IMR-90 (cell line): ENCODE results near the gene DNM3. TPM values are rescaled to one million over a fixed set of nuclear protein-coding genes. Genes with fewer than 3 reads are reported as not detected.

Experiments used
- ATAC-seq: fragments of 200-7000 bp; cut with Tn5 transposase; 2 replicates; pipeline ENCODE4 v1.9.1; 2020; ENCODE audit warnings: low read depth, mild to moderate bottlenecking, moderate library complexity
- BruUV-seq: library from RNA; stranded (reverse); fragments of 400-500 nt; replicated peaks from 2 replicates; lab custom pipeline; 2021; lab: Mats Ljungman, UMichigan
- CTCF ChIA-PET: fragments of 300-600 bp; formaldehyde crosslinking; extraction: SDS; loops from one replicate; lab custom pipeline; 2021; ENCODE audit warnings: antibody characterized with exemption; lab: Yijun Ruan, JAX
- POLR2A ChIA-PET: fragments of 300-600 bp; sonication (Branson Sonifier 250); formaldehyde crosslinking; loops from one replicate; lab custom pipeline; 2022; ENCODE audit warnings: antibody characterized with exemption; ENCODE audit not compliant: unreplicated experiment; lab: Charles Lee
- DNase-seq: peaks from one replicate; pipeline ENCODE4 v3.0.0; 2013
- H2AFZ ChIP-seq: replicated peaks from 2 replicates; pipeline ENCODE3; 2013; ENCODE audit warnings: low read length, mild to moderate bottlenecking; ENCODE audit not compliant: poor library complexity
- H2AK5ac ChIP-seq: 2 replicates; pipeline ENCODE4 v1.6.1; 2013; ENCODE audit warnings: low read depth, low read length, inconsistent platforms
- H2AK9ac ChIP-seq: replicated peaks from 2 replicates; pipeline ENCODE3; 2013; ENCODE audit warnings: mild to moderate bottlenecking, low read depth, low read length, moderate library complexity; ENCODE audit not compliant: poor library complexity
- H2BK120ac ChIP-seq: 2 replicates; pipeline ENCODE4 v1.6.1; 2013; ENCODE audit warnings: low read depth, low read length, inconsistent platforms
- H2BK15ac ChIP-seq: 3 replicates; pipeline ENCODE4 v1.6.1; 2013; ENCODE audit warnings: low read depth, low read length, inconsistent platforms
- H2BK20ac ChIP-seq: 2 replicates; pipeline ENCODE4 v1.6.1; 2013; ENCODE audit warnings: low read depth, mild to moderate bottlenecking, inconsistent platforms, low read length, moderate library complexity
- H2BK5ac ChIP-seq: 2 replicates; pipeline ENCODE4 v1.6.1; 2013; ENCODE audit warnings: mild to moderate bottlenecking, low read depth, low read length, inconsistent platforms; ENCODE audit not compliant: poor library complexity, severe bottlenecking
- H3K14ac ChIP-seq: replicated peaks from 2 replicates; pipeline ENCODE4 v1.6.1; 2013; ENCODE audit warnings: low read depth, low read length, inconsistent platforms
- H3K18ac ChIP-seq: 2 replicates; pipeline ENCODE4 v1.6.1; 2013; ENCODE audit warnings: low read depth, low read length, control low read depth
- H3K23ac ChIP-seq: 2 replicates; pipeline ENCODE4 v1.6.1; 2013; ENCODE audit warnings: low read depth, low read length, inconsistent platforms
- H3K27ac ChIP-seq: 2 replicates; pipeline ENCODE4 v1.5.1; 2013; ENCODE audit warnings: mild to moderate bottlenecking, control low read depth, low read length; ENCODE audit not compliant: insufficient read depth
- H3K27me3 ChIP-seq: 2 replicates; pipeline ENCODE4 v1.6.1; 2013; ENCODE audit warnings: low read length; ENCODE audit not compliant: control insufficient read depth, insufficient read depth
- H3K36me3 ChIP-seq: 2 replicates; pipeline ENCODE4 v1.6.1; 2013; ENCODE audit warnings: low read length, mixed read lengths; ENCODE audit not compliant: control insufficient read depth, insufficient read depth
- H3K4ac ChIP-seq: 2 replicates; pipeline ENCODE4 v1.6.1; 2013; ENCODE audit warnings: low read depth, low read length, inconsistent platforms
- H3K4me1 ChIP-seq: 2 replicates; pipeline ENCODE4 v1.6.1; 2013; ENCODE audit warnings: low read length, mixed read lengths; ENCODE audit not compliant: control insufficient read depth, insufficient read depth
- H3K4me2 ChIP-seq: 2 replicates; pipeline ENCODE4 v1.6.1; 2013; ENCODE audit warnings: low read depth, mild to moderate bottlenecking, control low read depth, low read length, moderate library complexity
- H3K4me3 ChIP-seq: 2 replicates; pipeline ENCODE4 v1.5.1; 2013; ENCODE audit warnings: low read depth, mild to moderate bottlenecking, control low read depth, low read length, moderate library complexity; ENCODE audit not compliant: insufficient read depth
- H3K56ac ChIP-seq: 2 replicates; pipeline ENCODE4 v1.6.1; 2013; ENCODE audit warnings: low read length, inconsistent platforms; ENCODE audit not compliant: insufficient read depth; ENCODE audit errors: extremely low read depth
- H3K79me1 ChIP-seq, 2 experiments: 2 replicates each; pipeline ENCODE4 v1.6.1; 2013; ENCODE audit warnings: low read length in 2 of 2, inconsistent platforms in 1 of 2, low read depth in 1 of 2
- H3K9ac ChIP-seq: 2 replicates; pipeline ENCODE4 v1.6.1; 2013; ENCODE audit warnings: low read depth, low read length, control low read depth
- H3K9me1 ChIP-seq: 2 replicates; pipeline ENCODE4 v1.6.1; 2013; ENCODE audit warnings: low read length, inconsistent platforms; ENCODE audit not compliant: insufficient read depth
- H3K9me3 ChIP-seq: 2 replicates; pipeline ENCODE4 v1.6.1; 2013; ENCODE audit warnings: low read length; ENCODE audit not compliant: control insufficient read depth, insufficient read depth
- H4K20me1 ChIP-seq: 2 replicates; pipeline ENCODE4 v1.6.1; 2013; ENCODE audit warnings: low read length, inconsistent platforms; ENCODE audit not compliant: insufficient read depth
- H4K5ac ChIP-seq: 2 replicates; pipeline ENCODE4 v1.6.1; 2013; ENCODE audit warnings: mild to moderate bottlenecking, low read depth, low read length, control low read depth
- H4K8ac ChIP-seq, 2 experiments: 2 replicates each; pipeline ENCODE4 v1.6.1; 2013; ENCODE audit warnings: low read depth in 2 of 2, low read length in 2 of 2, control low read depth in 1 of 2, inconsistent platforms in 1 of 2
- H4K91ac ChIP-seq: 2 replicates; pipeline ENCODE4 v1.6.1; 2013; ENCODE audit warnings: low read depth, low read length, inconsistent platforms; ENCODE audit not compliant: insufficient read depth
- CHD1 ChIP-seq: IDR thresholded peaks from 2 replicates; pipeline ENCODE4 v1.6.1; 2012; ENCODE audit warnings: low read depth, low read length, improper control_type of control experiment
- FOS ChIP-seq: fragments of 150-350 bp; IDR thresholded peaks from 2 replicates; pipeline ENCODE4 v1.6.1; 2016; ENCODE audit warnings: low read depth, low read length
- MXI1 ChIP-seq: IDR thresholded peaks from 2 replicates; pipeline ENCODE4 v1.6.1; 2012; ENCODE audit warnings: low read depth, mild to moderate bottlenecking, low read length, moderate library complexity, borderline replicate concordance
- SMC3 ChIP-seq: fragments of 150-350 bp; IDR thresholded peaks from 2 replicates; pipeline ENCODE4 v1.6.1; 2016; ENCODE audit warnings: low read depth, mild to moderate bottlenecking, antibody characterized with exemption, low read length, moderate library complexity
- WGBS, 2 experiments: methylation state at CpG; one replicate each; pipeline versions ENCODE4 v1.1.5 to v1.1.7; 2013; ENCODE audit warnings: missing lambda C conversion rate in 2 of 2; ENCODE audit not compliant: insufficient read length in 1 of 2; ENCODE audit errors: extremely low coverage in 2 of 2; 5-methylcytosine and 5-hydroxymethylcytosine counted together
- dilution Hi-C: fragments of 300-500 bp; cut with HindIII; formaldehyde crosslinking; loops from one replicate; pipeline ENCODE4 v1.14.3; 2018; ENCODE audit warnings: low sequenced_read_pairs; ENCODE audit not compliant: unreplicated experiment
- in situ Hi-C: fragments of 300-500 bp; cut with MboI; formaldehyde crosslinking; loops from 3 replicates; pipeline ENCODE4 v1.14.3; 2019; ENCODE audit warnings: low sequenced_read_pairs, inconsistent platforms, mixed read lengths
- intact Hi-C: fragments of 100-400 bp; cut with micrococcal nuclease; formaldehyde crosslinking; loops from 2 replicates; pipeline ENCODE4 v1.10.0; 2022
- polyA plus RNA-seq, 3 experiments: library from polyadenylated mRNA; depleted of rRNA; stranded (reverse); fragments of >200 nt; gene quantifications; 2 replicates each; pipeline ENCODE4 v1.2.3, GENCODE V29; 2012; ENCODE audit warnings: low replicate concordance in 1 of 3
- total RNA-seq: library from RNA; depleted of rRNA; stranded (reverse); fragments of >200 nt; gene quantifications from 2 replicates; pipeline ENCODE4 v1.2.3, GENCODE V29; 2012

DNM3 gene
- total and polyA plus RNA-seq, 2 of the 4 experiments (the other 2 are of a cell fraction), result 0.36 TPM

GRCh38 chr1:172138634-172139033, 297.3 kb downstream of the DNM3 start:
- Histone ChIP-seq H4K8ac (peak overlapping the region in 1 of 2 experiments; percentile 3; a peak in 1 of 4 replicates), H3K14ac (no peak overlapping the region), H3K27me3 (no peaks in the 10 kb centered on the region), H2BK20ac (no peak overlapping the region), H4K5ac (no peak overlapping the region), H3K9ac (no peak overlapping the region), H3K23ac (no peak overlapping the region), H3K18ac (no peak overlapping the region), H2AK9ac (no peak overlapping the region), H3K4ac (no peak overlapping the region), H3K4me2 (no peak overlapping the region; the same call in 1 of the 2 replicates), H3K4me1 (peaks cover 7% of the 10 kb centered on the region), H2BK15ac (no peak overlapping the region), H4K20me1 (peaks cover 3% of the 10 kb centered on the region; the same call in 1 of the 2 replicates), H3K79me1 (peaks cover 0 to 13% of the 10 kb centered on the region in 2 experiments; a peak in 2 of 4 replicates), H2BK120ac (no peak overlapping the region), H3K36me3 (peaks cover 5% of the 10 kb centered on the region), H4K91ac (no peak overlapping the region), H2AFZ (no peak overlapping the region), H3K9me1 (peaks cover 6% of the 10 kb centered on the region), H3K56ac (no peak overlapping the region), H3K27ac (no peak overlapping the region), H2BK5ac (no peak overlapping the region), H2AK5ac (no peak overlapping the region), H3K4me3 (no peak overlapping the region), H3K9me3 (no peaks in the 10 kb centered on the region)
- ChIA-PET POLR2A (interaction anchor here (0.6 kb wide), 1 partner anchor 397 kb away, joined by 3 read pairs; the partner anchor contains the start of gene VAMP4), CTCF (no interaction called here)
- no peak for TF ChIP-seq SMC3
- TF ChIP-seq FOS, result no peak
- TF ChIP-seq MXI1, result no peak
- no peak for TF ChIP-seq CHD1
- DNase-seq, result no peak
- no CpG with 5 or more reads among the region's 2 CpGs for WGBS, 2 experiments
- no TSS peak for BruUV-seq
- dilution Hi-C loops, result no loop called here
- intact Hi-C loops, result loop anchor here (5.0 kb wide), 1 partner anchor 96 kb away; no protein-coding TSS in a partner anchor
- in situ Hi-C loops, result no loop called here
- ATAC-seq, result no peak
